Dermis blood vessel endothelial cell (primary cell): ENCODE data around the gene PPFIBP2. TPM values are rescaled to one million over a fixed set of nuclear protein-coding genes. Genes with fewer than 3 reads are reported as not detected.

Experiments used
- DNase-seq: peaks from one replicate; pipeline ENCODE4 v3.0.0; 2010
- total RNA-seq: library from RNA; depleted of rRNA; stranded (reverse); fragments of >200 nt; gene quantifications from 2 replicates; pipeline ENCODE4 v1.2.3, GENCODE V29; 2014

Gene PPFIBP2
- total RNA-seq, 1 donor from 2014 or later, result 3.2 TPM

- no peak for DNase-seq
These were observed 156.8 kb downstream of the PPFIBP2 start for GRCh38 chr11:7670641-7671040.

- no peak for DNase-seq
These were observed 157.8 kb downstream of the PPFIBP2 start for GRCh38 chr11:7671347-7672215.

- no peak for DNase-seq
These were observed 158.6 kb downstream of the PPFIBP2 start for GRCh38 chr11:7672276-7672959.

- peak; percentile 20 for DNase-seq
These were observed 159.3 kb downstream of the PPFIBP2 start, which contains the start of gene CYB5R2 for GRCh38 chr11:7672960-7673723. Gene CYB5R2 (minus strand): TSS chr11:7673500. CDS start chr11:7672825, 675 bp downstream.

- peak; percentile 25 for DNase-seq
These were observed 160.1 kb downstream of the PPFIBP2 start for GRCh38 chr11:7673724-7674434.

GRCh38 chr11:7675631-7676030, 161.8 kb downstream of the PPFIBP2 start:
- DNase-seq, result no peak

- no peak for DNase-seq
These were observed 163.3 kb downstream of the PPFIBP2 start for GRCh38 chr11:7677071-7677470.

GRCh38 chr11:7677796-7678201, 164.0 kb downstream of the PPFIBP2 start:
- DNase-seq, result no peak

- DNase-seq, result no peak
These were observed 169.8 kb downstream of the PPFIBP2 start for GRCh38 chr11:7683571-7683970.

GRCh38 chr11:7686761-7687160, 173.0 kb downstream of the PPFIBP2 start:
- DNase-seq, result no peak

- no peak for DNase-seq
These were observed 173.6 kb downstream of the PPFIBP2 start for GRCh38 chr11:7687386-7687785.

GRCh38 chr11:7688238-7688826, 174.5 kb downstream of the PPFIBP2 start:
- DNase-seq, result peak; percentile 58

GRCh38 chr11:7689239-7689638, 175.4 kb downstream of the PPFIBP2 start:
- no peak for DNase-seq

GRCh38 chr11:7690648-7691047, 176.8 kb downstream of the PPFIBP2 start:
- no peak for DNase-seq

GRCh38 chr11:7691759-7692350, 178.1 kb downstream of the PPFIBP2 start:
- DNase-seq, result no peak

- DNase-seq, result no peak
These were observed 178.6 kb downstream of the PPFIBP2 start for GRCh38 chr11:7692426-7692825.

- DNase-seq, result peak; percentile 10
These were observed 180.4 kb downstream of the PPFIBP2 start for GRCh38 chr11:7694235-7694634.

- DNase-seq, result no peak
These were observed 182.6 kb downstream of the PPFIBP2 start for GRCh38 chr11:7696424-7696823.
